Fibroblast of skin of left biceps (primary cell): ENCODE measurements around the gene TEDC1.

Source experiments
- DNase-seq, 2 experiments: peaks; one replicate each; pipeline ENCODE4 v3.0.0-alpha.2; 2013; ENCODE audit warnings: low read depth in 2 of 2

The TEDC1 gene

DNA sequence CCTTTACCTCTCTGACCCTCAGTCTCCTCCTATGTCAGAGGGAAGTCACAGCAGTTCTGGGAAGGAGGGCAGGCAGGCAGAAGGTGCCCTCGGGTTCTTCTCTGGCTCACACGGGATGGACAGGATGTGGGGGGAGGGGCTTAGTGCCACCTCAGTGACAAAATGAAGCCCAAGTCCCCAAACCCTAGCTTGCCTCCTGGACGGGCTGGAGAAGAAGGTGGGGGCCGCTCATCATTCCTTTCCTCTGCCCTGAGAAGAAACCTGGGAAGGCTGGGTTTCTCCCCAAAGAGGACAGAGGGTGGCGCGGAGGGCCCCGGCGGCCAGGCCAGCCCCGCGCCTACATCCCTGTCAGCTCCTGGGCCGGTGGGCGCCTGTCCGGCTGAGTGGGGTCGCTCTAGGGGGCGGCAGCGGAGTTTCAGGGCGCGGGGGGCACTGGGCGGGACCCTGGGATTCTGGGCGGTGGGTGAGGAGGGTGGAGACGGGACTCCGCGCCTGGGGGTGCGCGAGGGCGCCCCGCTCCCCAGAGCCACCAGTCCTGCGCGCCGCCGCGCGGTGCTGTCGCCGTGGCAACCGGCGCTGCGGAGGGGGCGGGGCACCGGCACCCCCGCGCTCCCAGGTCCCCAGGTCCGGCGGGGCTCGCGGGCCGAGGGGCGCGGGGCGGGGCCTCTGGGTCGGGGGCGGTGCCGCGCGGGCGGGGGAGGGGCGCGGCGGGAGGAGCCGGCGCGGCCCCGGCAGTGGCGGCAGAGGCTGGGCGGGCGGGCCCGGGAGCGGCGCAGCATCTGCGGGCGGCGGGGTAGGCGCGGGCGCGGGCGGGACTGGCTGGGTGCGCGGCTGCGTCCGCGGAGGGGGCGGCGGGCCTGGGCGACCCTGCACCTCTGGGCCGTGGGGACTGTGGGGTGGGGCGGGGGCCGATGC is 35.1 kb downstream of the TEDC1 start, which contains the start of gene TMEM121:
TSS of gene TMEM121 (plus strand) at position 723 of the 915 bp plus-strand sequence. CDS start 2,252 bp downstream, outside the sequence.
- DNase-seq: no peak

DNA sequence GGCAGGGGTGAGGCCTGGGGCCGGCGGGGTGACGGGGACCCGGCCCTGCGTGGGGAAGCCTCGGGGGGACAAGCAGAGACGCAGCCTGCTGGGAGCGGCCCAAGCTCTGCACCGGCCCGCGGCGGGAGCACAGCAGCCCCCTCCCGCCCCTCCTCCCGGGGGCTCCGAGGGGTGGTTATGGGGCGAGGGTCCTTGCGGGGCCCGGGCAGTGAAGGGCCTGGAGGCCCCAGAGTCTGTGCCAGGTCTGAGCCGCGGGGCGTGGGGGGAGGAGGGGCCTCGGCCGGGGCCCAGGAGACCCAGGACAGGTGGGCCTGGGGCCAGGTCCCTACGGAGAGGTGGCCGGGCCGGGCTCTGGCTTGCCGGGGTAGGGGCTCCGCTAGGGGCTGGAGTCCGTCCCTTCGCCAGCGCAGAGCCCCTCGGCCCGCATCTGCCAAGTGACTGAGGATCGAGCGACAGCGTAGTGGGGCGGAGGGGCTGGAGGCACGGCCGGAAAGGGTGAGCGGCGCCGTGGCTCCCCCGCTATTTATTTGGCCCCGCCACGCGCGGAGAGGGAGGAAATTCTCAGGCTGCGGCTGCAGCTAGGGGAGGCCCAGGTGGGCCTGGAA is 35.8 kb downstream of the TEDC1 start:
- DNase-seq: no peak

- no peak for DNase-seq
These were observed 36.4 kb downstream of the TEDC1 start for GRCh38 chr14:105527381-105527825.

DNA sequence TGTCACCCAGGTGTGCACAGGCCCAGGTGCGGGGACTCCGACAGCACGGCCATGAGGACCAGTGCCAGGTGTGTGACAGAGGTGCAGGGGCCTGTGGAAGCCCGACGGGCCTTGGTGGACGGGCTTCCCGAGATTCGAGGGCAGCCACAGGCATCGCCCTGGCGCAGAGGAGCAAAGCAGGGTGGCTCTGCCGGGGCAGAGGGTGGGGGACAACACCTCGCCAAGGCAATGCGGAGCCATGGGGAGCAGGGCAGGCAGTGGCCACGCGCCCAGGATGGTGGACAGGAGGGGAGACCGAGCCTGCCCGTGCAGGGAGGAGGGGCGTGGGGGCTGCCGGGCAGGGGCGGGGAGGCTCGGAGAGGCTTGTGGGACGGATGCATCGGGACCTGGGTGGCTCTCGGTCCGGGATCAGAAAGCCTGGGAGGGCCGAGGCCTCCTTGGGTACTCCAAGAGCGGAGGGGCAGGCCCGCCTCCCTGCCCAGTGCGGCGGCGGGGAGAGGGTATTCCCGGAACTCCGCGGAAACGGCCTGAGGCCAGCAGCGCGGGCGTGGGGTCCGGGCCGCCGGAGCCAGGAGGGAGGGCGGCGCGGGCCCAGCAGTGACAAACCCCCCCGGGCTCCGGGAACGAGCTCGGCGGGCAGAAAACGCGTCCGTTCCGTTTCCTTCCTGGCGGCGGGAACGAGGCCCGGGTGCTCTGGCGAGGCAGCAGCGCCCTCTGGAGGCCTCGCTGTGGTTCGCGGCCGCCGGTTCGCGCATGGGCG is 37.0 kb downstream of the TEDC1 start:
- DNase-seq: peak; percentile 32 to 35

- no peak for DNase-seq
These were observed 37.7 kb downstream of the TEDC1 start for GRCh38 chr14:105528586-105529318.

- no peak for DNase-seq
These were observed 38.2 kb downstream of the TEDC1 start for GRCh38 chr14:105529319-105529568.

- DNase-seq: no peak
These were observed 38.7 kb downstream of the TEDC1 start for GRCh38 chr14:105529569-105530284.

- no peak for DNase-seq
These were observed 39.4 kb downstream of the TEDC1 start for GRCh38 chr14:105530285-105531087.

DNA sequence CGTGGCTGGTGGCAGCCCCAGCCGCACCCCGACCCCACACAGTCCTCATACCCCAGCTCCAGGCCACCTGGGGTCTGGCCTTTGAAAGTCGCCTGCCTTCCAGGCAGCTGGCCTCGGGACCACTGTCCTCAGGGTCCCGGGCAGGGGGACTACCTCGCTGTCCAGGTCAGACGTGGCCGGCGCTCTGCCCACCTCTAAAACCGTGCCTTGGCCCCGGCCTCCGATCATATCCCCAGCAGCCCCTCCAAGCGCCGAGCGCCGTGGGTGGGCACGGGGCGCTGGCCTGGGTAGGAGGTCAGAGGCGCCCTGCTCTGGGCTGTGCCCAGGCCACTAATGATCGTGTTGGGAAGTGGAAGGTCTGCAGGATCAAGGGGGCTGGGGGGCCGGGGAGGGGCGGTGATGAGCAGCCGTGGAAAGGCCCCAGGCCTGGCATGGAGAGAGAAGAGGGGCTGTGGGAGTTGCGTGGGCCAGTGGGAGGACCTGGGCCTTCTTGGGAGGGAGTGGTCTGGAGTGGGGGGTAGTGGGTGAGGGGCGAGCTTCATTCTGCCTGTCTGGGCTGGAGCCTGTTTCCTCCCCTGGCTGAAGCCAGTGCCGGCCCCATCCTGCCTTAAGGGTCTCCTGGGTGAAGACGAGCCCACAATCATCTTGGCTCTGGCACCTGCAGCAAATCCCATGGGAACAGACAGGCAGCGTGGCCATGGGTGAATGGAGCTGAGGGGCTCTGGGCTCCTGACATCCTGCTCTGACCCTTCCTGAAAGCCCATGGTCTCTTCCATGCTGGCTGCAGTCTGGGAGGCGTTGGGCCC is 40.2 kb downstream of the TEDC1 start:
- DNase-seq: no peak

DNA sequence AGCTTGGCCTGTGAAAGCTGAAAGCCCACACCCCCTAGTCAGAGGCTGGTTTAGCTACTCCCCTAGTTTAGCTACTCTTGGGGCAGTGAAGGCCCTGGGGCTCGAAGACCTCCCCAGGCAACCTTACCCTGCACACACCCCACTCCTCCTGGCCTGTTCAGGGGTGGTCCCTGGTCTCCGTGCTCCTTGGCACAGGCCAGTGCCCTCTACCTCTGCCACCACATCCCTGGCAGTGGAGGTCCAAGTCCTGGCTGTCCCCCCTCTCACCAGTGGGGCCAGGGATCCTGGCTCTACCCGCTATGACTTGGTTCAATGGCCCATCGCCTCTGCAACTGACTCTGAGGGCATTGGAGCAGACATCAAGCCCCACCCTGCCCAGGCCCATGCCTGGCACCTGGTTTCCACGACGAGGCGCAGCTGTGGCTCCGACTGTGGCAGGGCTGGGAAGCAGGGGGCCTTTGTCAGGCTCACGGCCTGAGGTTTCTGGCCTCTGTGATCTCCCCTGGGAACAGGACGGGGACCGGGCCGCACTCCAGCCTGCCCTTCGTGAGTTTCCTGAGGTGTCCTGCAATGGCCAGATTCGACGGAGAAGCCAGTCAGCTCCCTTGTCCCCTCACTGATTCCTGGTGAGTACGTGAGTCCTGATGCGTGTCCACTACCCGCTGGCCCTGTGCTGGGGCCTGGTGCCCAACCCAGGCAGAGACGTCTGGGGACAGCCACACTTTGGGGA is 41.0 kb downstream of the TEDC1 start:
- no peak for DNase-seq

DNA sequence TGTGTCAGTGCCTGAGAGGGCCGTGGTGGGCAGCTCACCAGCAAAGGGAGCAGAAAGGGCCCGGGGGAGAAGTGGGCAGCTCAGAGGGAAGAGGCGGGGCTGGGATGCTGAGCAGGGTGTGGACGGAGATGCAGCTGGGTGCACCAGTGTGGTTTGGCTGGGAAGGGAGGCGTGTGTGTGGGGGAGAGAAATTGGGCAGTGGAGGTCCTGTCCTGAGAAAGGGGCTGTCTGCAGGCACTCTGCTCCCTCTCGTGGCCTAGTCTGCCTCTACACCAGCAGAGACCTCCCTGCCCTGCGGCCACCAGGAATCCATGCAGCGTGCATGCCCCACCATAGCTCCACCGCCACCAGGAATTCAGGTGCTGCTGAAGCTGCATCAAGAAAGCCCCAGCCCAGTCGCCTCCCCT is 41.7 kb downstream of the TEDC1 start:
- no peak for DNase-seq

DNA sequence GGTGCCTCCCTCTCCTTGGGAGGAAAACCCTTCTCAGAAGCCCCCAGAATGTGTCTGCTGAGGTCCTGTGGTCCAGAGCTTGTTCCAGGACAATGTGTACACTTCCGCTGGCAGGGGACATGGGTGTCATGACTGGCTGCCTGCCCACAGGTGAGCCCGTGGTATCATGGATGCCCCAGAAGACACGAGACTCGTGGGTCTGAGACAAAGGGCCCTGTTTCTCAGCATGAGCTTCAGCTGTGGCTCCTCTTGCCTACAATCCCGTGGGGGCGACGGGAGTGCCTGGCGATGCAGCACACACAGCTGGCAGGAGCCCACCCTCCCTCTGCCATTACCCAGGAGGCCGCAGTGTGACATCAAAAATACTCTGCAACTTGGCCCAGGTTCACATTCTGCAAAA is 42.3 kb downstream of the TEDC1 start:
- no peak for DNase-seq

DNA sequence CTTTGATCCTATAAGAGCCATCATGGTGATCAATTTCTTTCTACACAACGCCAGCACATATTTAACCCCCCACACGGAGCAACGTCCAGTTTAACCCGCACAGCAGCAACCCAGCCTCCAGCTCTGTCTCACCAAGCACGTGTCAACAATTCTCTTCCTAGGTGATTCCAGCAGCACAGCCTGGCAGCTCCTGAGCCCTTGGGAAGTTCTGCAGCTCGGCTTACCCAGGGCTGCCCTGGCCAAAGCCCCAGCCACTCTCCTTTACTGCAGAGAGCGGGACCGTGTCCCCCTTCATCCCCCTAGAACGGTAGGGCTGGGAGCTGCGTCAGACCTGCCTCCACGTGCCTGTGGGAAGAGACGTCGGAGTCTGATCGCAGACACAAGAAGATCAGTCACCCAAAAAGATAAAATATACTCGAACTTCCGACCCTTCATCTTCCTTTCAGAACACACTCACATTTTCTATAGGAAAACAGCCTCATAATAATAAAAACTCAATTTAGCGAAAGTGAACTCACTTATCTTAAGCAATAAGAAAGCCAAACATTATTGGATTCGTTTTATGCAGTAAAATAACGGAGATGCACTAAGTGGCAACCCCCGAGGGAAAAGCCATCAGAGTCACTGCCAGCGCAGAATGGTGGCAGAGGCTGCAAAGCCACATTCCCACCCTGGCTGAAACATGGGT is 42.9 kb downstream of the TEDC1 start:
- DNase-seq: no peak

DNA sequence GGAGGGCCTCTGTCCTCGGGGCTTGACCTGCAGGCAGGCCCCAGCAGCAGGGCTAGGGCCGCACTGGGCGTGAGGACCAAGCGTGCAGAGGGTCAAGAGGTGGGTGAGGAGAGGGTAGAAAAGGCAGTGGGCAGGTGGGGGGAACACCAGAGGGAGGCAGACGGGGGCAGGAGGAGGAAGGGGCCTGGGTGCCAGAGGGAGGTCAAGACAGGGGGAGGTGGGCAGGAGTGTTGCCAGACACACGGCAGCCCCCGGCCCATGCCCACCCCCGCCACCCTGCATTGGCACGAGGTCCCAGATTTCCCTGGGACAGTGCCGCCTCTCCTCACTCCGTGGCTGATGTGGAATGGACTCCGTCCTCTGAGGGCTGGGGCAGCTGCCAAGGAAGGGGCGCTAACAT is 43.5 kb downstream of the TEDC1 start:
- no peak for DNase-seq

- no peak for DNase-seq
These were observed 45.0 kb downstream of the TEDC1 start for GRCh38 chr14:105536051-105536450.

DNA sequence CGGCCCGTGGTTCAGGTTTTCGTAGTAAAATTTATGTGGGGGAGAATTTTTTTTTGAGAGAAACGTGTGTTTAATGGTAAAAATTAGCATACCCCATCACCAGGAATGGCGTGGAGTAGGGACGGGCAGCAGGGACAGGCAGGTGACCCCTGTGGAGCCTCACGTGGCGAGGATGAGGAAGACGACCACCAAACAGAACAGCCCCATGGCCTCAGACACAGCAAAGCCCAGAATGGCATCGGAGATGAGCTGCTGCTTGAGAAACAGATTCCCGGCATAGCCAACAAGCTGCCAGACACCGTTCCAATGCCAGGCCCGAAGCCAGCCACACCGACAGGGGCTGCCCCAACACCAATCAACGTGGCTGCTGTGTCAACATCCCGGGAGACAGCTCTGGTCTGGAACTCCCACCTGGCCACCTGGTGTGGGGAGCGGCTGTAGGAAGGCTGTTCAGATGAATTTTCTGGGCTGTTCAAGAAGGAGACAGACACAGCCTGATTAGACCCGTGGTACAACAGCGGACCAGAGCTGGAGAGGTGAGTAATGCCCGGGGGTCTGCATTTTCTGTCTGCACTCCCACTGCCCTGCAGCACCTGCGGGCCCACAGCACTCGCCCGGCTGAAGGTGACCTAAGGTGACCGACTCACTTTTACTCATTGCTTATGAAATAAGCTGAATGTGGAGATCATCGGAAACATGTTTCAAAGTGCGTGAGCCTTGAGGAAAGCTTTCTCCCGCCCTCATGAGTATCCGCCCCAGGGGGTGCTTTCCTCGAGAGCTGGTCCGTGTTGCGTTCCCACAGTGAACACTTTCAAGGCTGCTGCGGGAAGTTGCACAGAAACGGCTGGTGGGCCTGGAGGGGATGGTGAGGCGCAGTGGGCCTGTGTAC is 45.9 kb downstream of the TEDC1 start:
- no peak for DNase-seq
